ENCODE measurements around the gene KCNJ4.

- TF ChIP-seq, protein P1, sequence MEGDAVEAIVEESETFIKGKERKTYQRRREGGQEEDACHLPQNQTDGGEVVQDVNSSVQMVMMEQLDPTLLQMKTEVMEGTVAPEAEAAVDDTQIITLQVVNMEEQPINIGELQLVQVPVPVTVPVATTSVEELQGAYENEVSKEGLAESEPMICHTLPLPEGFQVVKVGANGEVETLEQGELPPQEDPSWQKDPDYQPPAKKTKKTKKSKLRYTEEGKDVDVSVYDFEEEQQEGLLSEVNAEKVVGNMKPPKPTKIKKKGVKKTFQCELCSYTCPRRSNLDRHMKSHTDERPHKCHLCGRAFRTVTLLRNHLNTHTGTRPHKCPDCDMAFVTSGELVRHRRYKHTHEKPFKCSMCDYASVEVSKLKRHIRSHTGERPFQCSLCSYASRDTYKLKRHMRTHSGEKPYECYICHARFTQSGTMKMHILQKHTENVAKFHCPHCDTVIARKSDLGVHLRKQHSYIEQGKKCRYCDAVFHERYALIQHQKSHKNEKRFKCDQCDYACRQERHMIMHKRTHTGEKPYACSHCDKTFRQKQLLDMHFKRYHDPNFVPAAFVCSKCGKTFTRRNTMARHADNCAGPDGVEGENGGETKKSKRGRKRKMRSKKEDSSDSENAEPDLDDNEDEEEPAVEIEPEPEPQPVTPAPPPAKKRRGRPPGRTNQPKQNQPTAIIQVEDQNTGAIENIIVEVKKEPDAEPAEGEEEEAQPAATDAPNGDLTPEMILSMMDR (IDR thresholded peaks at IDR 0.05) = no peak
- TF ChIP-seq POLR2A (IDR thresholded peaks at IDR 0.05; ENCODE audit: low read depth) (no peak), POLR2AphosphoS5 (IDR thresholded peaks at IDR 0.05) (no peak), EP300 (IDR thresholded peaks at IDR 0.05) (no peak)
Measured at GRCh38 chr22:38494498-38494897, 39.5 kb upstream of the KCNJ4 start.

All from esophagus muscularis mucosa (tissue), 4 donors.